HG03066 (cell line): ENCODE results near the gene CCDC91.
"Not testable (repeated sequence)": the region's sequence is repeated elsewhere in the genome, so short reads cannot be mapped to it uniquely, and the experiment has no call there.

Experiments used
- ATAC-seq: cut with Tn5 transposase; IDR thresholded peaks from one replicate; pipeline ENCODE4 v1.9.1; 2021; ENCODE audit warnings: low read depth; ENCODE audit not compliant: unreplicated experiment

CCDC91 gene

GRCh38 chr12:28440081-28440608 lies 249.9 kb downstream of the CCDC91 start:
- no peak for ATAC-seq

GRCh38 chr12:28442101-28442500 lies 251.8 kb downstream of the CCDC91 start:
- ATAC-seq = no peak

DNA sequence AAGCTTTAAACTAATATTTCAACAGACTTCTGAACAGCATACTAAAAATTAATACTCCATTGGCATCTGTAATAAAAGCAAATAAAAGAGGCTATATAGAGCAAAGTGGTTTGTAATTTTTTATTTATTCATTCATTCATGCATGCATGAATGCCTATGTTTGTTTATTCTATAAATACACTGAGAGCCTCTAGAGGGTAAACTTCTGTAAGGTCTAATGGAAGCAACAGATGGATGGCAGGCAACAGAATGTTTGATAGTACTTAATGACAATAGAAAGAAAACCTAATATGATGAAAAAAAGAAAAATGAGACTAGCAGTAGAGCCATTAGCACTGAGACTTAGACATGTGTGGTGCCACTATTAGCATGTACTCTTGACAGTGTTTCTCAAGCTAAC lies 253.1 kb downstream of the CCDC91 start:
- no peak for ATAC-seq

DNA sequence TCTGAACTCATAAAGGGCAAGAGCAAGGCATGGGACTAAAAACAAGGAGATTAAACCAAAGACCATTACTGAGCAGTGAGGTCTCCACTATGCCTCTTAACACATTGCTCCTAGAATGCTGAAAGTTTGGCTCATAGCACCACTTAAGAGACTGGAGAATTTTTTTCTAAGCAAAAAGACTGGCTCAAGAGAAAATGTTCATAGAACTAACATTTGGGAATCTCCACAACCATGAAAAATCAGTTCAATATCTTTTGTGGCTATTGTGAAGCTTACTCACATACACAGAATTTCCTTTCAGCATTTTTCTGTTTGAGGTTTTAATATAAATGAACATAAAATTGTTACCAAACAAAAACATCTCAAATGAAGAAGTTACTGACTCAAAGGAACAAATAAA lies 255.8 kb downstream of the CCDC91 start:
- no peak for ATAC-seq

- no peak for ATAC-seq
Measured at GRCh38 chr12:28453686-28454085, 263.4 kb downstream of the CCDC91 start.

- ATAC-seq = no peak
Measured at GRCh38 chr12:28456934-28457710, 266.9 kb downstream of the CCDC91 start.

DNA sequence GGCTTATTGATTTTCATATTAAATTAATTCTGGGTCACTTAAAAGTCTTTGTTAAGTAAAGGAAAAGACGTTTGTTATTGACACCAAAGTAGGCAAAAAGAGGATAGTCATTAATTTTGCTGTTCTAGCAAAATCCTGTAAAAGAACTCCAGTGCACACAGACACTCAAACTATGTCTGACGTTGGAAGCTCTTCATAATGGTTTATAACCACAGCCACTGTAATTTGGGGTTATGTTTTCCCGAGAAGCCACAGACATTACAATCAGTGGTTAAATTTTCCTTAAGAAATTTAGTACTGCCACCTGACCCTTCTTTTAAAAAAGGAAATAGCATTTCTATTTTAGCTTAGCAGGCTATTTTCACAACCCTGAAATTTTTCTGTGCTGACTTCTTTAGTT lies 267.5 kb downstream of the CCDC91 start:
- no peak for ATAC-seq

GRCh38 chr12:28459481-28459880 lies 269.2 kb downstream of the CCDC91 start:
- ATAC-seq = no peak

DNA sequence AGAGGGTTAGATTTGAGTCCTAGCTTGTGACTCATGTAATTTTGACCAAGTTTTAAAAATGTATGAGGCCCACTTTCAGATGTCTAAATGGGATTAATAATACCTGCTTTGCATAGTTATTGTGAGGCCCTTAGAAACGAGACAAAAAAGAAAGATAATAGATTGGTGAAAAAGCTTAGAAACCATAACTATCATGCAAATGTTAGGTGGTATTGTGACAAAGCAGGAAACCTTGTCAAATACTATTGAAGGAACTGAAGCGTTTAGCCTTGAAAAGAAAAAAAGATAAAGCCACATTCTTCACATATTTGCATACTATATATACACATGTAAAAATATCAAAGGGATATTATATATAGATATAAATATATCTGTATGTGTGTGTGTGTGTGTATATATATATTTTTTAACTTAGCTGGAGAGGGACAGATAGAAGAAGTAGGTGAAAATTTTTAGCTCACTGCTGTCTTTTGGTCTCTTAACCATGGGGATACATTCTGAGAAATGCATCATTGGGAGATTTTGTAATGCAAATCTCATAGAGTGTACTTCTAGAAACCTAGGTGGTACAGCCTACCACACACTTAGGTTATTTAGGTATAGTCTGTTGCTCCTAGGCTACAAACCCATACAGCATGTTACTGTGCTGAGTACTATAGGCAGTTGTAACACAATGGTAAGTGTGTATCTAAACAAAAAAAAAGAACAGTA lies 270.3 kb downstream of the CCDC91 start:
- ATAC-seq = peak; percentile 77

DNA sequence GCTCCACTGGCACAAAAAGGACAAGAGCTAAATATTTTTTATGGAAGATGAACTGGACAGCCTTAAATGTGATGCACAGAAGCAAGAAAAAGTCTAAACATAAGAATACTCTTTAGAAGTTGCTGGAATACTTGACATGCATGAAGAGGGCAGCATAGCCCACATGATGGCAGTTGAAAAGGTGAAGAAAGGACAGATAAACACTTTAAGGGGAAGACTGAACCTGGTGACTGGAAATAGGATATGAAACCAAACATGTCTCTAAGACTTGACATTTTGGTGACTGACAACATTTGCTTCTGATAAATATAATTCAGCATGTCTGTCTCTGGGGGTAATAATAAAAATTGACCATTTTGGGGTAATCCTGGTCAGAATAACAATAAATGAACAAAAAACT lies 273.1 kb downstream of the CCDC91 start:
- no peak for ATAC-seq

GRCh38 chr12:28471762-28472161 lies 281.5 kb downstream of the CCDC91 start:
- not testable (repeated sequence) for ATAC-seq

GRCh38 chr12:28476206-28476605 lies 285.9 kb downstream of the CCDC91 start:
- not testable (repeated sequence) for ATAC-seq

DNA sequence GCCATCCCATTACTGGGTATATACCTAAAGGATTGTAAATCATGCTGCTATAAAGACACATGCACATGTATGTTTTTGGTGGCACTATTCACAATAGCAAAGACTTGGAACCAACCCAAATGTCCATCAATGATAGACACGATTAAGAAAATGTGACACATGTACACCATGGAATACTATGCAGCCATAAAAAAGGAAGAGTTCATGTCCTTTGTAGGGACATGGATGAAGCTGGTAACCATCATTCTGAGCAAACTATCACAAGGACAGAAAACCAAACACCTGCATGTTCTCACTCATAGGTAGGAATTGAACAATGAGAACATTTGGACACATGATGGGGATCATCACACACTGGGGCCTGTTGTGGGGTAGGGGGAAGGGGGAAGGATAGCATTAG lies 288.8 kb downstream of the CCDC91 start:
- ATAC-seq = not testable (repeated sequence)

- no peak for ATAC-seq
Measured at GRCh38 chr12:28479683-28480082, 289.4 kb downstream of the CCDC91 start.

- ATAC-seq = no peak
Measured at GRCh38 chr12:28484156-28484555, 293.9 kb downstream of the CCDC91 start.

GRCh38 chr12:28486521-28486920 lies 296.3 kb downstream of the CCDC91 start:
- no peak for ATAC-seq

DNA sequence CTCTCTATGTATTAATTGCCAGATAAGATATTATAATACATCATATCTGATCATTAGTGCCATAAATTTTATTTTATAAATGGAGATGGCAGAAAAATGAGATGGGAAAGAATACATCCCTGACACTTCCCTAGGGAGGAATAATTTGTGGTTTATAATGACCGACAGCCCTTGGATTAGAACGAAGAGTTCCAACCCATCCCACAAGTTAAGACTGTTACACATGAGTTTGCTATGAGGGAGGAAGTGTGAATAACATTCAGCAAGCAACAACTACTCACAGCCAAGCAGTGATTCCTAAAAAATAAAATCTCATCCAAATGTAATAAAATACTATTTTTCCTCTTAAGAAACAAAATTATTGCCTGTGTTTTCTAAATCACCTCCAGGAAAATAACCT lies 299.0 kb downstream of the CCDC91 start:
- no peak for ATAC-seq

- ATAC-seq = peak; percentile 89
Measured at GRCh38 chr12:28497889-28498411, 307.7 kb downstream of the CCDC91 start.

DNA sequence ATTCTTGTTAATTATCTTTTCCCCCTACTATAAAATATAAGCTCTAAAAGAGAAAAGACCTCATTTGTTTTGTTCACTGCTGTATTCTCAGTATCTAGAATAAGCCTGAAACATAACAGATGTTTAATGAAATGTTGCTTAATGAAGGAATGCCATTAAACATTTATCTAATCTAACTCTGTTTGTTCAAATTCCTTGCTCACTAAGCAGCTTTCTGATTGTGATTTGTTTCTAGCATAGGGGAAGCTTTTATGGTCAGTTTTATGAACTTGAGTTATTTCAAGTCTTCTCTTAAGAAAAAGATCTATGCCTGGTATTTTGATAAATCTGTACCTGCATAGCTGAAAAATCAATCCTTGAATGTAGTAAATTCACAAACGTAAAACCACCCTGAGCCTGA lies 308.6 kb downstream of the CCDC91 start:
- no peak for ATAC-seq

- no peak for ATAC-seq
Measured at GRCh38 chr12:28500373-28501024, 310.2 kb downstream of the CCDC91 start.

GRCh38 chr12:28506271-28506670 lies 316.0 kb downstream of the CCDC91 start:
- ATAC-seq = no peak
